Prostate gland (tissue), 2 donors: Measurements from ENCODE around the gene SIGLEC8. TPM values are rescaled to one million over a fixed set of nuclear protein-coding genes. Genes with fewer than 3 reads are reported as not detected.
"Not testable (repeated sequence)": the region's sequence is repeated elsewhere in the genome, so short reads cannot be mapped to it uniquely, and the experiment has no call there.

Experiments
- DNase-seq: peaks from one replicate; pipeline ENCODE4 v3.0.0-alpha.2; 2019; ENCODE audit warnings: low spot score
- H3K27ac ChIP-seq, 2 donors: fragments of 200-600 bp; sonication (generic); 2 replicates each; pipeline ENCODE4 v1.5.1; 2017 to 2019
- H3K27me3 ChIP-seq: fragments of 200-600 bp; sonication (generic); replicated peaks from 2 replicates; pipeline ENCODE4 v1.5.1; 2019; ENCODE audit not compliant: insufficient read depth
- H3K36me3 ChIP-seq, 2 donors: fragments of 200-600 bp; sonication (generic); 1 replicate in 1 of 2; 2 replicates in 1 of 2; pipeline versions ENCODE4 v1.5.1 to v1.8.1; 2017 to 2019
- H3K4me1 ChIP-seq: fragments of 200-600 bp; sonication (generic); replicated peaks from 2 replicates; pipeline ENCODE4 v1.5.1; 2019
- H3K4me3 ChIP-seq, 2 donors: fragments of 200-600 bp; sonication (generic); 2 replicates each; pipeline ENCODE4 v1.5.1; 2017 to 2019
- H3K9me3 ChIP-seq: fragments of 200-600 bp; sonication (generic); 2 replicates; pipeline ENCODE4 v1.5.1; 2017
- POLR2A ChIP-seq: fragments of 450-650 bp; IDR thresholded peaks from one replicate; pipeline ENCODE4 v1.6.1; 2016; ENCODE audit warnings: antibody characterized with exemption, mild to moderate bottlenecking
- POLR2AphosphoS5 ChIP-seq: sonication (generic); formaldehyde crosslinking; IDR thresholded peaks from one replicate; pipeline ENCODE4 v1.6.1; 2017; ENCODE audit warnings: antibody characterized with exemption
- WGBS: methylation state at CpG from one replicate; pipeline ENCODE4 v1.1.5; 2018; 5-methylcytosine and 5-hydroxymethylcytosine counted together
- intact Hi-C: fragments of 100-400 bp; cut with DNase I; formaldehyde crosslinking; loops from one replicate; pipeline ENCODE4 v1.14.2; 2022
- total RNA-seq, 2 donors: library from RNA; depleted of rRNA; stranded (reverse); fragments of >200 nt; gene quantifications; one replicate each; pipeline ENCODE4 v1.1.0, GENCODE V29; 2016
- TF ChIP-seq, protein P1 (sequence below), 4 experiments: fragments of 200-600 bp in 2 of 4; fragments of 450-650 bp in 2 of 4; sonication (generic) in 2 of 4; IDR thresholded peaks; 1 replicate in 3 of 4; 2 replicates in 1 of 4; pipeline ENCODE4 v1.5.1; 2016 to 2019; ENCODE audit warnings: antibody characterized with exemption in 4 of 4, mild to moderate bottlenecking in 2 of 4, moderate library complexity in 2 of 4

Gene SIGLEC8
- total RNA-seq, 2 donors from 2014 or later = 1.0 to 3.0 TPM

DNA sequence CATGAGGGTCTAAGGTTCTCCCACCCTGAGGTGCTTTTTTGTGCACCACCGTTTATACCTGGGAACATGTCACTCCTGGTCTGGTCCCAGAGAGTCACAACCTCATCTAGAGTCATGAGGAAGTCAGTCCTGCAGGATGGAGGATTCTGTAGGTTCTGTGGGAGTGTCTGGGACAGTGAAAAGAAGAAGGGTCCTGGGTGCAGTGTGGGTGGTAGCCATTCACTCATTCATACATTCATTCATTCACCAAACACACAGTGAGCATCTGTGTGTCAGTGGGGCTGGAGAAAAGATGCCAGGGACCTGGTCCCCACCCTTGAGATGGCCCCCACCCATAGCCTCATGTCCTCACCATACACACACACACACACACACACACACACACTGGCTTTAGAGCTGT is 11.4 kb upstream of the SIGLEC8 start:
- no peak overlapping the region for H3K27ac ChIP-seq
- 64% methylated on average over 1 of the region's 1 CpG for WGBS
- DNase-seq = no peak
- H3K4me1 ChIP-seq = no peaks in the 10 kb centered on the region
- no peaks in the 10 kb centered on the region for H3K27me3 ChIP-seq
- H3K9me3 ChIP-seq = no peaks in the 10 kb centered on the region
- H3K4me3 ChIP-seq = no peak overlapping the region
- intact Hi-C loops = loop anchor here (5.0 to 10.0 kb wide), 2 partner anchors 188 to 305 kb away; no protein-coding TSS in a partner anchor
- no peaks in the 10 kb centered on the region for H3K36me3 ChIP-seq
- TF ChIP-seq POLR2AphosphoS5 (no peak), POLR2A (no peak)
- TF ChIP-seq, protein P1, sequence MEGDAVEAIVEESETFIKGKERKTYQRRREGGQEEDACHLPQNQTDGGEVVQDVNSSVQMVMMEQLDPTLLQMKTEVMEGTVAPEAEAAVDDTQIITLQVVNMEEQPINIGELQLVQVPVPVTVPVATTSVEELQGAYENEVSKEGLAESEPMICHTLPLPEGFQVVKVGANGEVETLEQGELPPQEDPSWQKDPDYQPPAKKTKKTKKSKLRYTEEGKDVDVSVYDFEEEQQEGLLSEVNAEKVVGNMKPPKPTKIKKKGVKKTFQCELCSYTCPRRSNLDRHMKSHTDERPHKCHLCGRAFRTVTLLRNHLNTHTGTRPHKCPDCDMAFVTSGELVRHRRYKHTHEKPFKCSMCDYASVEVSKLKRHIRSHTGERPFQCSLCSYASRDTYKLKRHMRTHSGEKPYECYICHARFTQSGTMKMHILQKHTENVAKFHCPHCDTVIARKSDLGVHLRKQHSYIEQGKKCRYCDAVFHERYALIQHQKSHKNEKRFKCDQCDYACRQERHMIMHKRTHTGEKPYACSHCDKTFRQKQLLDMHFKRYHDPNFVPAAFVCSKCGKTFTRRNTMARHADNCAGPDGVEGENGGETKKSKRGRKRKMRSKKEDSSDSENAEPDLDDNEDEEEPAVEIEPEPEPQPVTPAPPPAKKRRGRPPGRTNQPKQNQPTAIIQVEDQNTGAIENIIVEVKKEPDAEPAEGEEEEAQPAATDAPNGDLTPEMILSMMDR (IDR thresholded peaks at IDR 0.05) = no peak

DNA sequence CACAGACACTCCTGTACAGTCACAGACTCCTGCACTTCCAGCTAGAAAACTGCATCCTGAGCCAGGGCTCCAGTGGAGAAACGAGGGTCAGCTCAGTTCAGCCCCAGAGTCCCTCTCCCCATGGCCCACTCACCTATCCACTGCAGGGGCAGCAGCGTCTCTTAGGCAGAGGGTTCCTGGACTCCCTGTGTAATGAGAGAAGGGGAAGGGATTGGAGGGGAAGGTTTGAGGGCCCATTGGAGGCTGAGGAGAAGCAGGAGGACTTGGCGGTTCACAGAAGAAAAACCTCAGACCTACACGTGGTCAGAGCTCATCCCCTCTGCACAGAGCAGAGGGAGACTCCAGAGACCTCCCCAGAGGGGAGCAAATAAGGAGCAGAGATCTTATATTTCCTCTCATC is 10.9 kb upstream of the SIGLEC8 start:
- WGBS = 62% methylated on average over 4 of the region's 4 CpGs
- no peak for TF ChIP-seq POLR2AphosphoS5
- TF ChIP-seq, protein P1 (IDR thresholded peaks at IDR 0.05) = no peak
- no peak for TF ChIP-seq POLR2A
- no peak for DNase-seq
- H3K4me3 ChIP-seq = no peak overlapping the region
- no peaks in the 10 kb centered on the region for H3K27me3 ChIP-seq
- H3K9me3 ChIP-seq = no peaks in the 10 kb centered on the region
- intact Hi-C loops = no loop called here
- no peaks in the 10 kb centered on the region for H3K36me3 ChIP-seq
- no peaks in the 10 kb centered on the region for H3K4me1 ChIP-seq
- no peak overlapping the region for H3K27ac ChIP-seq

DNA sequence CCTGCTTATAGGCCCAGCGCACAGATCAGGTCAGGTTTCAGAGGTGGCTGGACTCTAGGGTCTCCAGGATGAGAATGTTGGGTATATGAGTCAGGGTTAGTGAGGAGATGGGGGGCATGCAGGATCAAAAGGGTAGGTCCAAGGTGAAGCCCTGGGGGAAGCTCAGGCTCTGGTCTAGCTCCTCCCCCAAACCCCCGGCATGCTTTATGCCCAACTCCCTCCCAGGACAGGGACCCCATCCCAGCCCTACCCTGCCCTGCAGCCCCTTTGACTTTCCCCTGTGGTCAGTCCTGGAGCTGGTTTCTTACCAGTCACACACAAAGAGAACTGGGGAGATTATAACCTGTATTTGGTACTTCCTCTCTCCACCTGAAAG is 10.3 kb upstream of the SIGLEC8 start:
- DNase-seq = no peak
- H3K4me1 ChIP-seq = no peaks in the 10 kb centered on the region
- H3K27ac ChIP-seq = no peak overlapping the region
- intact Hi-C loops = no loop called here
- 60% methylated on average over 2 of the region's 2 CpGs for WGBS
- no peak overlapping the region for H3K4me3 ChIP-seq
- H3K27me3 ChIP-seq = no peaks in the 10 kb centered on the region
- H3K9me3 ChIP-seq = no peaks in the 10 kb centered on the region
- no peak for TF ChIP-seq POLR2A
- TF ChIP-seq POLR2AphosphoS5 = no peak
- TF ChIP-seq, protein P1 (IDR thresholded peaks at IDR 0.05) = no peak
- H3K36me3 ChIP-seq = no peaks in the 10 kb centered on the region

DNA sequence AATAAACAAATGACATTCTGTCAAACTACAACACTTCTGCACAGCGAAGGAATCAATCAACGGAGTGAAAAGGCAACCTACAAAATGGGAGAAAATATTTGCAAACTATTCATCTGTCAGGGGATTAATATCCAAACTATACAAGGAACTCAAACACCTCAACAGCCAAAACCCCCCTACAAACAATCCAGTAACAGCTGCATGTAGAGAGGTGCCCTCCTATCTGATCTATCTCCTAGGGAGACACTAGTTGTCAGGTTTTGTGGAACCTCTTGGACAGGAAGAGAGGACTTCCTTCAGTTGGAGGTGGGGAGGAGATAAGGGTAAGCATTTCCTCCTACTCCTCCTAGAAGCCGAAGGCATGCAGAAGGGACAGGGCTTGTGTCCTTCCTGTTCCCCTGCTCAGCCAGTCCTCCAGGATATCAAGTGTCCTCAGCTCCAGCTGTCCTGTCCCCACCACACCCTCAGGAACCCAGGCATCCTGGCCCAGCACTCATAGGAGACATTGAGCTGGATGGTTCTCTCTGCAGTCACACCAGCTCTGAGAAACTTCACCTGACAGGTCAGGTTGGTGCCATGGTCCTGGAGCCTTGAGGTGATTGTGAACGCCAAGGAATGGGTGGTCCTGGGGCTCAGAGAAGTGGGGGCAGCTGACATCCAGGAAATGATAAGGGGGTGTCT is 9.8 kb upstream of the SIGLEC8 start:
- Histone ChIP-seq H3K9me3 (no peaks in the 10 kb centered on the region), H3K36me3 (no peaks in the 10 kb centered on the region), H3K27me3 (no peaks in the 10 kb centered on the region), H3K4me3 (no peak overlapping the region), H3K27ac (no peak overlapping the region), H3K4me1 (no peaks in the 10 kb centered on the region)
- 85% methylated on average over 4 of the region's 4 CpGs for WGBS
- DNase-seq = no peak
- intact Hi-C loops = no loop called here
- TF ChIP-seq POLR2AphosphoS5 = no peak
- TF ChIP-seq, protein P1 (IDR thresholded peaks at IDR 0.05) = no peak
- no peak for TF ChIP-seq POLR2A

DNA sequence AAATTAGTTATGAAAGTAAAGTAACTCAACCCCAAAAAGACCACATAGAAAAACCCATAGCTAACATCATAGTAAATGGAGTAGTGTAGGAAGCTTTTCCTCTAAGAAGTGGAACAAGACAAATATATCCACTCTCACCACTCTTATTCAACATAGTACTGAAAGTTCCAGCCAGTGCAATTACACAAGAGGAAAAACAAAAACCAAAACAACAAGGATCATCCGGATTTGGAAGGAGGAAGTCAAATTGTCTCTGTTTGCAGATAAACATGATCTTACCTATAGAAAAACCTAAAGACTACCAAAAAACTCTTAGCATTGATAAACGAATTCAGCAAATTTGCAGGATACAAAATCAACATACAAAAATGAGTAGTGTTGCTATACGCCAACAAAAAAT is 8.5 kb upstream of the SIGLEC8 start:
- Histone ChIP-seq H3K36me3 (no peaks in the 10 kb centered on the region), H3K4me3 (no peak overlapping the region), H3K9me3 (no peaks in the 10 kb centered on the region), H3K4me1 (no peaks in the 10 kb centered on the region), H3K27me3 (no peaks in the 10 kb centered on the region), H3K27ac (no peak overlapping the region)
- DNase-seq = no peak
- TF ChIP-seq POLR2AphosphoS5 (no peak), POLR2A (no peak)
- TF ChIP-seq, protein P1 (IDR thresholded peaks at IDR 0.05) = no peak
- WGBS = 52% methylated on average over 3 of the region's 3 CpGs
- intact Hi-C loops = no loop called here

DNA sequence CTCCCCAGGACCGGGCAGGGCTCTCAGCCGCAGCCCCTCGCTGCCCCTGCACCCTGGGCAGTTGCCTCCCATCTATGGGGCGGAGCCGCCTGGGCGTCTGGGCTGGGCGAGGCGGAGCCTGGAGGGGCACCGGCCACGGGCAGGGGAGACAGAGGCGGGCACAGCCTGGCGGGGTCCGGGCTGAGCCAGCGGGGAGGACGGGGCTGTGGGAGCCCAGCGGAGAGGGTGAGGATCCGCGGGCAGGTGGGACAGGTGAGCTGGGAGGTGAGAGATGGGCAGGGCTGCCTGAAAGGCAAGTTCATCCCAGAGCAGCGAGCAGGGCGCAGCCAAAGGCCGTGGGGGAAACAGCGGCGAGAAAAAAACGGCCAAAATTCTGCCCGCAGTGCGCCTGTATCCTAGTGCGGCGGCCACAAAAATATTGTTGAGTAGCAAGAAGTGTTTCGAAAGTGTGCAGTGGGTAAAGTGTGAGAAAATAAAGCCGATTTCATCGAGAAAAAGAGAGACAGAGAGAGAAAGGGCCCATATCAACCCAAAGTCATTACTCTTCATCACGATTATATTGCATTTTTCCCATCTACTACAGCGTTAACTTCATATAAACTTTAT is 5.8 kb upstream of the SIGLEC8 start:
- H3K9me3 ChIP-seq, H3K4me1 ChIP-seq, H3K36me3 ChIP-seq, H3K27ac ChIP-seq, H3K4me3 ChIP-seq, H3K27me3 ChIP-seq, DNase-seq, intact Hi-C loops: not testable (repeated sequence)
- WGBS = 18% methylated on average over 15 of the region's 33 CpGs
